GM18870 (cell line): ENCODE measurements around the gene PRLH.

Experiments
- ATAC-seq: cut with Tn5 transposase; IDR thresholded peaks from one replicate; pipeline ENCODE4 v1.9.1; 2021; ENCODE audit warnings: moderate library complexity; ENCODE audit not compliant: unreplicated experiment

Gene PRLH

DNA sequence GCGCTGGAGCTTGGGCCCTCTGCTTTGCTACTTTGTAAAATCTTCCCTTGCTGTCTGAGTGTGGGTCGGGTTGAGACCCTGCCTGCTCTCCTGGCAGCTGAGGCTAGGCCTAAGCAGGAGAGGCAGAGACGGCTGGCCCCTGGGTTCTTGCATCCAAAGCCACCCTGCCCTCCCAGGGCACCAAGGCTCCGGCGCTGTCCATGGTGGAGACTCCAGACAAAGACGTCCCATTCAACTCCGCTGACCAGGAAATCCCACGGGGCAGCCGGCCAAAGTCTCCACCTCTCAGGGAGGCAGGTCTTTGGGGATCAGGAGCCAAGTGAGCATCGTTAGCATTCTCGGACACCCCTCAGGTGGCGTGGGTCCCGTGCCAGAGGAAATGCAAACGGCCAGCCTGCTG is 2.6 kb upstream of the PRLH start:
- ATAC-seq: no peak

- no peak for ATAC-seq
Observed at GRCh38 chr2:237564526-237565131, 1.7 kb upstream of the PRLH start.

- ATAC-seq: no peak
Observed at GRCh38 chr2:237565974-237566373, 400 bp upstream of the PRLH start.

DNA sequence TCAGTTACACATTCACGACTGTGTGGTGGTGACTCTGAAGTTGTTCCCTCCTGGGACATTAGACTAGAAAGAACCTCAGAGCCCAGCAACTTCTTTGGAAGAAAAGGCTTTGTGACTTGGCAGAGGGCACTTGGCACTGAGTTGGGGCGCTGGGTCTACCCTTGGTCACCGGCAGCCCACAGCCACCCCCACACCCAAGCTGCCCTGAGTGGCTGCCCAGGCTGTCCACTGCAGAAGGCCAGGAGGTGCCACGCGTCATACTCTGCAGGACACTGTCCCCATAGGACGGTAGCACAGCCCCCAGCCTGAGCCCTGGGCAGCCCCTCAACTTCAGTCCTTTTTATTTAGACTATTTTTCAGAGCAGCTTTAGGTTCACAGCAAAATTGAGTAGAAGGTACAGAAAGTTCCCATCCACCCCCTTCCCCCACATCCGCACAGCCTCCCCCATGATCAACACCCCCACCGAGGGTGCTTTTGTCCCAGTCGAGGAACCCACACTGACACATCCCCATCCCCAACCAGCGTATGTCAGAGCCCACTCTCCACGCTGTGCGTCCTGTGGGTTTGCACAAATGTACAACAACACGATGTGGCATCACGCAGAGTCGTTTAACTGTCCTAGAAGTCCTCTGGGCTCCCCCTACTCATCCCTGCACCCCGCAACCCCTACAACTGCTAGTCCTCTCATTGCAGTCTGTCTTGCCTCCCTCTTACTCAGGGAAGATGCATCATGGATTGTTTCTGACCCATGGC is 1.1 kb downstream of the PRLH start:
- no peak for ATAC-seq

DNA sequence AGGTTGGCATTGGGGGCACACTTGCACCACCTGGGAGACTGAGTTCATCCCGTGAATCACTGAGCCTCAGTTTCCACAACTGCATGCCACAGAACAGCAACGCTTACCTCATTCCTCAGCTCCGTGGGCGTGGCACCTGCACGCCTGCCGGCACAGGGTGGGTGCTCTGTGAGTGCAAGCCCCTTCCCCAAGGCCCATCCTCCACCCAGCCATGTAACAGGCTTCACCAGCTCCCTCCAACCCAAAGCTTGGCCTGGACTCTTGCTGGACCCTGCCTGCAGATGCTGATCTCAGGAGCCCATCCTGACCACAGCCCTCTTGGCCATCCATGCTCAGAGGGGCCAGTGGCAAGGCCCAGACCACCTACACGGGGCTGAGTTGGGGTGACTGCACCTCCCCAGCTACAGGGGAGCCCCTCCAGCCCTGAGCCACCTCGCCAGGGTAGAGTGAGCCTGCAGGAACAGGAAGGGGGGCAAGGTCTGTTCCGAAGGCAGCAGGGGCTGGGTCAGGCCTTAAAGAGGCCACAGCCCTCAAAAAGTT is 1.8 kb downstream of the PRLH start:
- no peak for ATAC-seq

DNA sequence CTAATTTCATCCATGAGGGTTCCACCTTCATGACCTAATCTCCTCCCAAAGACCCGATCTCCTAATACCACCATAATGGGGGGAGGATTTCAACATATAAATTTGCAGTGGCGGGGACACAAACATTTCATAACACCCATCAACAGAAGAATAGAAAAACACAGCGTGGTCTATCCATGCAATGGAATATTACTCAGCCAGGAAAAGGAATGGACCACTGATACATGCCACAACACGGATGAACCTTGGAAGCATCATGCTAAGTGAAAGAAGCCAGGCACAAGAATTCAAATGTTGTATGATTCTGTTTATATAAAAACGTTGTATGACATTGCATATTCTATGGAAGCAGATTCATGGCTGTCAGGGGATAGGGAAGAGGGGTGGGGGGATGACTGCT is 2.7 kb downstream of the PRLH start:
- ATAC-seq: no peak

- no peak for ATAC-seq
Observed at GRCh38 chr2:237569896-237570295, 3.5 kb downstream of the PRLH start.

- no peak for ATAC-seq
Observed at GRCh38 chr2:237570776-237571335, 4.5 kb downstream of the PRLH start.

- ATAC-seq: no peak
Observed at GRCh38 chr2:237571551-237571950, 5.2 kb downstream of the PRLH start.

DNA sequence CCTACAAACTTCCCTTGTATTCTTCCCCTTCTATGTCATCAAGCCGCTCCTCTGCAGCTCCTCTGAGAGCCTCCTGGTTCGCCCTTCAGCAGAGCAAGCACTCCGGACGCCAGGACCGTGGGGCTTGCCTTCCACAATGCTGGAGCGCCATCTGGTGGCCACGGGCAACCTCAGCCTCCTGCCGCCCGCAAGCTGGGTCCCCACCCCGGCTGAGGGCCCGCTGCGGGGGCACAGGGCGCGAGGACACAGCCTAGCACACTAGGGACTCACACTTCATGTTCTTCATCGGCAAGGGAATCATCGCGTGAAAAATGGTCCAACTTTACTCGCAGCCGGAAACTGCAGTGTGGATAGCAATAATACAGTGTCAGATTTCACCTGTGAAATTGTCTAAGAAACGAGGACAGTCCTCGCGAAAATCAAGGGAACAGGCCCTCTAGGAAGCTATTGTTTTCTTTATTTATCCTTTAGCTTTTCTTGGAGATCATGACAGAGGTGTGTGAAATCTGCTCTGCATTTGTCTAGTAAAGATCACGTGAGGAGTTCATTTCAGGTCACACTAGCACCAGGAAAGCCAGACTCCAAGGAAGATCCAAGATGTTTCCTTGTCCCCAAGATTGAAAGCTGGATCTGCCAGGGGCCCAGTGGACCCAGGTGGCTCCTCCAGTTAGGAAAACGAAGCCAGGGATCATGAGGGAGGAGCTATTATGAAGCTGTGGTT is 5.8 kb downstream of the PRLH start:
- no peak for ATAC-seq

DNA sequence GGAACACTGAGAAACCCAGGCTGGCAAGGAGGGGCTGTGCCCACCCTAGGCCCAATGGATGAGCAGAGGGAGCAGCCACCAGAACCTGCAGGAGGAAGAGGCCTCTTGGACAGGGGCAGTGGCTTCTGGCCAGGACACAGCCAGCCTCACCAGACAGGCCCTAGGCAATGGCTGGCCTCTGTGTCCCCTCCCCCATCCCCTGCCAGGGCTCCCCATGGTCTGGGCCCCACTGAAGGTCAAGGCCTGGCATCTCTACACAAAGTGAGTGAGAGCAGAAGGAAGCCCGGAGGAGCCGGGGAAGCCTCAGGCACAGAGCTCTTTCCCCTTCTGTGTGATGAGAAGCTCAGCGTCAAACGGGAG is 6.3 kb downstream of the PRLH start:
- no peak for ATAC-seq

DNA sequence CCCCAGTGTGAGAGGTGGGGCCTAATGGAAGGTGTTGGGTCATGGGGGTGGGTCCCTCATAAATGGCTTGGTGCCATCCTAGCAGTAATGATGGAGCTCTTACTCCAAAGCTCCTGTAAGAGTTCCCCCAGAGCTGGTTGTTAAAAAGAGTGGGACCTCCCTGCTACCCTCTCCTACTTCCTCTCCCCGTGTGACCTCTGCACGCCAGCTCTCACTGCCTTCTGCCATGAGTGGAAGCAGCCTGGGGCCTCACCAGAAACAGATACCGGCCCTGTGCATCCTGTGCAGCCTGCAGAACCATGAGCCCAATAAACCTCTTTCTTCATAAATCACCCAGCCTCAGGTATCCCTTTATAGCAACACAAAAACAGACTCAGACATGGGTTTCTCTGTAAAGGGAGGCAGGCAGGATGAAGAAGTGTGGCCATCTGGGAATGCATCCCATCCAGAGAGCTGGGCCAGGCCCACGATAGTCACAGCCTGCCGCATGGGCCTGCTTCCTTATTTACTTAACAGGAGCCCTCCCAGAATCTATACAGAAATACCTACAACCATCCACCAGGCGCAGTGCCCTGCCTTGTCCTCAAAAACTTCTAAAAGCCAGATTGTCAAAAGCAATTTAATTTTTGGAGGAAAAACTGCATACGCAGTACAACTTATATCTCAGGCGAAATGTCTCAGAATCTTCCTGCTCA is 7.5 kb downstream of the PRLH start:
- no peak for ATAC-seq

- no peak for ATAC-seq
Observed at GRCh38 chr2:237574467-237574866, 8.1 kb downstream of the PRLH start.

- no peak for ATAC-seq
Observed at GRCh38 chr2:237574894-237575868, 8.8 kb downstream of the PRLH start.

GRCh38 chr2:237575869-237576862 is 9.8 kb downstream of the PRLH start:
- no peak for ATAC-seq

- ATAC-seq: no peak
Observed at GRCh38 chr2:237576974-237577373, 10.6 kb downstream of the PRLH start.

GRCh38 chr2:237577458-237577857 is 11.1 kb downstream of the PRLH start:
- ATAC-seq: no peak

GRCh38 chr2:237577956-237578870 is 11.8 kb downstream of the PRLH start:
- ATAC-seq: no peak
